ENCODE measurements around the gene GRIN2C. TPM values are rescaled to one million over a fixed set of nuclear protein-coding genes. Genes with fewer than 3 reads are reported as not detected.

GRIN2C gene
- total and polyA plus RNA-seq, 9 of the 15 experiments (the other 6 are each of a cell fraction or from before 2014, with no cell fraction given): under 0.01 to 0.33 (median 0.10) TPM; not detected in 2

DNA sequence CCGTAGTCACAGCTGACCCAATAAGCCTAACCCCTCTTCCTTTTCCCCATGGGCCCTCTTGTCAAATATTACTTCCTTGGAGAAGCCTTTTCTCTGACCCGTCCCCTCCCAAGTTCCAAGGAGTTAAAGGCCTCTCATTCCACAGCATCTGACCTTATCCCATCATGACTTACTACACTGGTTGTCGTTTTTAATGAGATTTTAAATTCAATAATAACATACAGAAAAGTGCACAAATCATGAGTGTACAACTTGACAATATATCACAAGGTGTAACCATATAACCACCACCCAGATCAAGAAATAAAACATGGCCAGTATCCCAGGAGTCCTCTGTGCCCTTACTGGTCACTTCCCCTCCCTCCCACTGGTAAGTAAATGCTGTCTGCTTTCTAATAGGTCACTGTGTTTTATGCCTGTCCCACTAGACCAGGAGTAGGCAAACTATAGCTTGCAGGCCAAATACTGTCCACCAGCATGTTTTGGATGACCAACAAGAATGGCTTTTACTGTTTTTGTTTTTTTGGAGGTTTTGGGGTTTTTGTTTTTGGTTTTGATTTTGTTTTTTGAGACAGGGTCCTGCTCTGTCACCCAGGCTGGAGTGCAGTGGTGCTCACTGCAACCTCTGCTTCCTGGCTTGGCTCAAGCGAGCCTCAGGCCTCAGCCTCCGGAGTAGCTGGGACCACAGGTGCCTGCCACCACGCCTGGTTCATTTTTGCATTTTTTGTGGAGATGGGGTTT lies 14.4 kb upstream of the GRIN2C start (continued):
- TF ChIP-seq, protein P1, sequence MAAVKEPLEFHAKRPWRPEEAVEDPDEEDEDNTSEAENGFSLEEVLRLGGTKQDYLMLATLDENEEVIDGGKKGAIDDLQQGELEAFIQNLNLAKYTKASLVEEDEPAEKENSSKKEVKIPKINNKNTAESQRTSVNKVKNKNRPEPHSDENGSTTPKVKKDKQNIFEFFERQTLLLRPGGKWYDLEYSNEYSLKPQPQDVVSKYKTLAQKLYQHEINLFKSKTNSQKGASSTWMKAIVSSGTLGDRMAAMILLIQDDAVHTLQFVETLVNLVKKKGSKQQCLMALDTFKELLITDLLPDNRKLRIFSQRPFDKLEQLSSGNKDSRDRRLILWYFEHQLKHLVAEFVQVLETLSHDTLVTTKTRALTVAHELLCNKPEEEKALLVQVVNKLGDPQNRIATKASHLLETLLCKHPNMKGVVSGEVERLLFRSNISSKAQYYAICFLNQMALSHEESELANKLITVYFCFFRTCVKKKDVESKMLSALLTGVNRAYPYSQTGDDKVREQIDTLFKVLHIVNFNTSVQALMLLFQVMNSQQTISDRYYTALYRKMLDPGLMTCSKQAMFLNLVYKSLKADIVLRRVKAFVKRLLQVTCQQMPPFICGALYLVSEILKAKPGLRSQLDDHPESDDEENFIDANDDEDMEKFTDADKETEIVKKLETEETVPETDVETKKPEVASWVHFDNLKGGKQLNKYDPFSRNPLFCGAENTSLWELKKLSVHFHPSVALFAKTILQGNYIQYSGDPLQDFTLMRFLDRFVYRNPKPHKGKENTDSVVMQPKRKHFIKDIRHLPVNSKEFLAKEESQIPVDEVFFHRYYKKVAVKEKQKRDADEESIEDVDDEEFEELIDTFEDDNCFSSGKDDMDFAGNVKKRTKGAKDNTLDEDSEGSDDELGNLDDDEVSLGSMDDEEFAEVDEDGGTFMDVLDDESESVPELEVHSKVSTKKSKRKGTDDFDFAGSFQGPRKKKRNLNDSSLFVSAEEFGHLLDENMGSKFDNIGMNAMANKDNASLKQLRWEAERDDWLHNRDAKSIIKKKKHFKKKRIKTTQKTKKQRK (IDR thresholded peaks at IDR 0.05; ENCODE audit: borderline replicate concordance, low read depth, low read length): no peak
- TF ChIP-seq SMARCA5 (IDR thresholded peaks at IDR 0.05): peak; percentile 15; the same call in 1 of the 2 replicates
- no peak for TF ChIP-seq TCF15 (CRISPR knock-in tag; IDR thresholded peaks at IDR 0.05)
- TF ChIP-seq, protein P2, sequence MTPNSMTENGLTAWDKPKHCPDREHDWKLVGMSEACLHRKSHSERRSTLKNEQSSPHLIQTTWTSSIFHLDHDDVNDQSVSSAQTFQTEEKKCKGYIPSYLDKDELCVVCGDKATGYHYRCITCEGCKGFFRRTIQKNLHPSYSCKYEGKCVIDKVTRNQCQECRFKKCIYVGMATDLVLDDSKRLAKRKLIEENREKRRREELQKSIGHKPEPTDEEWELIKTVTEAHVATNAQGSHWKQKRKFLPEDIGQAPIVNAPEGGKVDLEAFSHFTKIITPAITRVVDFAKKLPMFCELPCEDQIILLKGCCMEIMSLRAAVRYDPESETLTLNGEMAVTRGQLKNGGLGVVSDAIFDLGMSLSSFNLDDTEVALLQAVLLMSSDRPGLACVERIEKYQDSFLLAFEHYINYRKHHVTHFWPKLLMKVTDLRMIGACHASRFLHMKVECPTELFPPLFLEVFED (CRISPR knock-in tag; conservative IDR thresholded peaks at IDR 0.05): no peak
- no peak for TF ChIP-seq NRF1 (conservative IDR thresholded peaks at IDR 0.05 in 1 of 2, IDR thresholded peaks at IDR 0.05 in 1 of 2)
- TF ChIP-seq CAMTA2 (CRISPR knock-in tag; conservative IDR thresholded peaks at IDR 0.05): no peak
- TF ChIP-seq SUPT5H (IDR thresholded peaks at IDR 0.05): peak; percentile 33
- no peak for TF ChIP-seq BRF1 (IDR thresholded peaks at IDR 0.05; ENCODE audit: borderline replicate concordance, extremely low read depth, insufficient read length)
- TF ChIP-seq ZNF3 (CRISPR knock-in tag; IDR thresholded peaks at IDR 0.05): no peak
- peak; percentile 59; the same call in 1 of the 2 replicates for TF ChIP-seq HLTF (IDR thresholded peaks at IDR 0.05)
- peak; percentile 18 for TF ChIP-seq TAF9B (IDR thresholded peaks at IDR 0.05; ENCODE audit: partially characterized antibody)
- TF ChIP-seq ZNF639 (CRISPR knock-in tag; conservative IDR thresholded peaks at IDR 0.05 in 1 of 2, IDR thresholded peaks at IDR 0.05 in 1 of 2): peak in 1 of 2 experiments; percentile 66; a peak in 1 of 4 replicates
- TF ChIP-seq, protein P3, sequence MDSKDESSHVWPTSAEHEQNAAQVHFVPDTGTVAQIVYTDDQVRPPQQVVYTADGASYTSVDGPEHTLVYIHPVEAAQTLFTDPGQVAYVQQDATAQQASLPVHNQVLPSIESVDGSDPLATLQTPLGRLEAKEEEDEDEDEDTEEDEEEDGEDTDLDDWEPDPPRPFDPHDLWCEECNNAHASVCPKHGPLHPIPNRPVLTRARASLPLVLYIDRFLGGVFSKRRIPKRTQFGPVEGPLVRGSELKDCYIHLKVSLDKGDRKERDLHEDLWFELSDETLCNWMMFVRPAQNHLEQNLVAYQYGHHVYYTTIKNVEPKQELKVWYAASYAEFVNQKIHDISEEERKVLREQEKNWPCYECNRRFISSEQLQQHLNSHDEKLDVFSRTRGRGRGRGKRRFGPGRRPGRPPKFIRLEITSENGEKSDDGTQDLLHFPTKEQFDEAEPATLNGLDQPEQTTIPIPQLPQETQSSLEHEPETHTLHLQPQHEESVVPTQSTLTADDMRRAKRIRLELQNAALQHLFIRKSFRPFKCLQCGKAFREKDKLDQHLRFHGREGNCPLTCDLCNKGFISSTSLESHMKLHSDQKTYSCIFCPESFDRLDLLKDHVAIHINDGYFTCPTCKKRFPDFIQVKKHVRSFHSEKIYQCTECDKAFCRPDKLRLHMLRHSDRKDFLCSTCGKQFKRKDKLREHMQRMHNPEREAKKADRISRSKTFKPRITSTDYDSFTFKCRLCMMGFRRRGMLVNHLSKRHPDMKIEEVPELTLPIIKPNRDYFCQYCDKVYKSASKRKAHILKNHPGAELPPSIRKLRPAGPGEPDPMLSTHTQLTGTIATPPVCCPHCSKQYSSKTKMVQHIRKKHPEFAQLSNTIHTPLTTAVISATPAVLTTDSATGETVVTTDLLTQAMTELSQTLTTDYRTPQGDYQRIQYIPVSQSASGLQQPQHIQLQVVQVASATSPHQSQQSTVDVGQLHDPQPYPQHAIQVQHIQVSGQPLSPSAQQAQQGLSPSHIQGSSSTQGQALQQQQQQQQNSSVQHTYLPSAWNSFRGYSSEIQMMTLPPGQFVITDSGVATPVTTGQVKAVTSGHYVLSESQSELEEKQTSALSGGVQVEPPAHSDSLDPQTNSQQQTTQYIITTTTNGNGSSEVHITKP (IDR thresholded peaks at IDR 0.05; ENCODE audit: partially characterized antibody): peak; percentile 34
- no peak for TF ChIP-seq MIER1 (IDR thresholded peaks at IDR 0.05; ENCODE audit: low read depth)
- no peak for TF ChIP-seq ZNF197 (CRISPR knock-in tag; IDR thresholded peaks at IDR 0.05; ENCODE audit: low read depth)
- TF ChIP-seq ZNF175 (CRISPR knock-in tag; IDR thresholded peaks at IDR 0.05; ENCODE audit: low read depth): peak; percentile 82
- TF ChIP-seq MTA2 (IDR thresholded peaks at IDR 0.05; ENCODE audit: low read depth): 0 out of 2 replicates have a peak, but pooled peaks have one; percentile 11

Data from K562 (cell line).